ENCODE data around the gene RAB33B.
A peak's percentile ranks its signal among the peaks of the same experiment; 100 is the strongest.

Gene RAB33B

GRCh38 chr4:139511320-139511719 lies 57.4 kb downstream of the RAB33B start:
- no peak for DNase-seq

DNA sequence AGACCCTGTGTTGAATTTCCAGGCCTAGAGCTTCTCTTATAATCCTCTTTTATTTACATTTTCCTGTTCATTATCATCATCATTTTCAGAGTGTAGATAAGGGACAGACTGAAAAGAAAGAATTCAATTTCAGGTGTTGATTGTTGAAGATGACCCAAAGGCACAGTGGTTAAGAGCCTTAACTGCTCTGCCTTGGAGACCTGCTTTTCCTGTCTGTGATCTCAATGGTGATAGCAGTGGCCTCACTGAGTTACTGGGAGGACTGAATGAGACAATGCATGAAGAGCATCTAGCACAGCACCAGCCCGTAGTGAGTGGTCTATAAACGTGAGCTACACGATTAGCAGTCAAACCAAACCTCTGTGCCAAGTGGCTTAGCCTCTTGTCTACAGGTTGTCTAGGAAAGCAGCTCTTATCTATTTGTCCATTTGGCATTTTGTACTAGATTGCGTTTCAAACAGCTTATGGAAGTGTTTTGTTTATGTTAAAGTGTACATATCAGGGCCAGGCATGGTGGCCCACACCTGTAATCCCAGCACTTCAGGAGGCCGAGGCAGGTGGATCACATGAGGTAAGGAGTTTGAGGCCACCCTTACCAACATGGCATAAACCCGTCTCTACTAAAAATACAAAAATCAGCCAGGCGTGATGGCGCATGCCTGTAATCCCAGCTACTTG lies 60.6 kb downstream of the RAB33B start:
- peak; percentile 78 for DNase-seq

DNA sequence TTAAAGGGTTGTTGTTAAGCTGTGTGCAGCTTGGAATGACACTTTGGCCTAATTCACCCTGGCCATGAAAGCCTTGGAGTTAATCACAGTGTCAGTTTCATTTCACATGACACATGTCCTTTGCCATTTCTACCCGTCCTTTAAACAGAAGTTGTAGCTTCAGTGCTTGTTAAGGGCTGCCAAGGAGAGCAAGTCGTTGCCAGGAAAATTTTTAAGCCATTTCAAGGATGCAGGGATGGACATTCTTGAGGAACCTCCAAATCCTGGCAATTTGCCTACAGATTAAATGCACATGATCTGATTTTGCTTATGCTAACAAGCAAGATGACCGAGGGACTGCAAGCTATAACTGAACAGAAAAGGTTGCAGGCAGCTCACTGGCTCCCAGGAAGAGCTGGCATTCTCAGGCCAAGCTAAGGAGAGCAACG lies 61.6 kb downstream of the RAB33B start:
- no peak for DNase-seq

- no peak for DNase-seq
Observed at GRCh38 chr4:139521754-139522401, 68.0 kb downstream of the RAB33B start.

- no peak for DNase-seq
Observed at GRCh38 chr4:139522457-139522856, 68.5 kb downstream of the RAB33B start.

GRCh38 chr4:139523076-139523475 lies 69.2 kb downstream of the RAB33B start:
- DNase-seq = peak; percentile 17

DNA sequence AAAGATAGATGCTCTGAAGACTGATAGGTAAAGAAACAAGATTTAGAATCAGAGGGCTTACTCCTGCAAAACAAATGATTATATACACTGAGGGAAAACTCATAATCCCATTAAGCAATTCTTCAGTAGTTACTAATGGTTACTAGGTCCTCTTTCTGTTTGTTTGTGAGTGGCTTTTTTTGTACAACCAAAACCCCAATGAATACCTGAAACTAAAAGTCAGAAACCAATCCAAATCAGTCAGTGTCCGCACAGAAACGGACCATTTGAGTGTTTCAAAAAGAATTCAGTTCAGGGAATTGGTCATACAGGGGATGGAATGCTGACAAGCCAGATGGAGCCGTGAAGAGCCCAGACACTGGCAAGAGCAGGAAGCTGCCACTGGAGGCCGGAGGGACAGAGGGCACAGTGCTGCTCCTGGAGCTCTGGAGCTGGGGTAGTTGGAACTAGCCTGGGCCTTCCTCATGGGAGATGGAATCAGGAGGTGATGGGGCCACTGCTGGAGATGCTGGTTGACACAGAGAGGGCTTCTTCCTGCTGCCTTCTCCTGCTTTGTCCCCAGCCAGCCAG lies 70.2 kb downstream of the RAB33B start:
- DNase-seq = no peak

GRCh38 chr4:139525414-139525813 lies 71.5 kb downstream of the RAB33B start:
- DNase-seq = no peak

Measured in NCI-H2029 (cell line).